ENCODE measurements around the gene BCL2L11. TPM values are rescaled to one million over a fixed set of nuclear protein-coding genes. Genes with fewer than 3 reads are reported as not detected.

BCL2L11 gene
- total RNA-seq, 1 donor, result 2.2 TPM

- no peak for DNase-seq (ENCODE audit: low read depth)
- no peak for TF ChIP-seq CTCF (IDR thresholded peaks at IDR 0.05; ENCODE audit: insufficient read depth, low read length)
- no peak overlapping the region for H3K4me3 ChIP-seq (ENCODE audit: low read depth, low read length)
These were observed 89.3 kb downstream of the BCL2L11 start for GRCh38 chr2:111210036-111210435.

GRCh38 chr2:111213877-111214276 is 93.2 kb downstream of the BCL2L11 start:
- H3K4me3 ChIP-seq (ENCODE audit: low read depth, low read length), result no peak overlapping the region
- no peak for DNase-seq (ENCODE audit: low read depth)
- TF ChIP-seq CTCF (IDR thresholded peaks at IDR 0.05; ENCODE audit: insufficient read depth, low read length), result no peak

- no peak for DNase-seq (ENCODE audit: low read depth)
- H3K4me3 ChIP-seq (ENCODE audit: low read depth, low read length), result no peak overlapping the region
- TF ChIP-seq CTCF (IDR thresholded peaks at IDR 0.05; ENCODE audit: insufficient read depth, low read length), result no peak
These were observed 96.3 kb downstream of the BCL2L11 start for GRCh38 chr2:111216811-111217652.

Measured in fibroblast of the aortic adventitia (primary cell).